Thoracic aorta endothelial cell (primary cell): ENCODE results near the gene GSG1L. TPM values are rescaled to one million over a fixed set of nuclear protein-coding genes. Genes with fewer than 3 reads are reported as not detected.

ENCODE experiments used
- small RNA-seq: library from RNA; depleted of rRNA; stranded (forward); fragments of <200 nt; gene quantifications from one replicate; pipeline ENCODE3, GENCODE V24; 2012
- total RNA-seq: library from RNA; depleted of rRNA; stranded (reverse); fragments of >200 nt; gene quantifications from 2 replicates; pipeline ENCODE4 v1.2.3, GENCODE V29; 2012

The GSG1L gene
- not detected in 2 replicates for total RNA-seq

GRCh38 chr16:28063591-28064061 is at the start of gene GSG1L:
Gene GSG1L (minus strand): TSS chr16:28063714. CDS start chr16:28063424, 290 bp downstream.

Small RNA genes lying within 50 kb of the gene (small RNA-seq; reads per million reads assigned to genes)
- gene RNU6-1241P = not detected
- gene RNU6-159P = not detected

Other genes with a start within 250 kb of the GSG1L start
- gene XPO6, start 148.3 kb upstream of the GSG1L start, total RNA-seq = 166 and 188 TPM in 2 replicates
- 0.07 and 0.27 TPM in 2 replicates for gene SBK1, start 228.8 kb upstream of the GSG1L start, total RNA-seq